GM21381 (cell line): Measurements from ENCODE around the gene GAB4.
"Not testable (repeated sequence)": the region's sequence is repeated elsewhere in the genome, so short reads cannot be mapped to it uniquely, and the experiment has no call there.

Source experiments
- ATAC-seq: cut with Tn5 transposase; IDR thresholded peaks from one replicate; pipeline ENCODE4 v1.9.1; 2021; ENCODE audit warnings: mild to moderate bottlenecking, moderate library complexity; ENCODE audit not compliant: unreplicated experiment

GAB4 gene, protein sequence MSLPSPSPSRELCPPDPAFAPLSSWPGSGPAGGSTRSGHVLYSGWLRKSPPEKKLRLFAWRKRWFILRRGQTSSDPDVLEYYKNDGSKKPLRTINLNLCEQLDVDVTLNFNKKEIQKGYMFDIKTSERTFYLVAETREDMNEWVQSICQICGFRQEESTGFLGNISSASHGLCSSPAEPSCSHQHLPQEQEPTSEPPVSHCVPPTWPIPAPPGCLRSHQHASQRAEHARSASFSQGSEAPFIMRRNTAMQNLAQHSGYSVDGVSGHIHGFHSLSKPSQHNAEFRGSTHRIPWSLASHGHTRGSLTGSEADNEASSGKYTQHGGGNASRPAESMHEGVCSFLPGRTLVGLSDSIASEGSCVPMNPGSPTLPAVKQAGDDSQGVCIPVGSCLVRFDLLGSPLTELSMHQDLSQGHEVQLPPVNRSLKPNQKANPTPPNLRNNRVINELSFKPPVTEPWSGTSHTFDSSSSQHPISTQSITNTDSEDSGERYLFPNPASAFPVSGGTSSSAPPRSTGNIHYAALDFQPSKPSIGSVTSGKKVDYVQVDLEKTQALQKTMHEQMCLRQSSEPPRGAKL

DNA sequence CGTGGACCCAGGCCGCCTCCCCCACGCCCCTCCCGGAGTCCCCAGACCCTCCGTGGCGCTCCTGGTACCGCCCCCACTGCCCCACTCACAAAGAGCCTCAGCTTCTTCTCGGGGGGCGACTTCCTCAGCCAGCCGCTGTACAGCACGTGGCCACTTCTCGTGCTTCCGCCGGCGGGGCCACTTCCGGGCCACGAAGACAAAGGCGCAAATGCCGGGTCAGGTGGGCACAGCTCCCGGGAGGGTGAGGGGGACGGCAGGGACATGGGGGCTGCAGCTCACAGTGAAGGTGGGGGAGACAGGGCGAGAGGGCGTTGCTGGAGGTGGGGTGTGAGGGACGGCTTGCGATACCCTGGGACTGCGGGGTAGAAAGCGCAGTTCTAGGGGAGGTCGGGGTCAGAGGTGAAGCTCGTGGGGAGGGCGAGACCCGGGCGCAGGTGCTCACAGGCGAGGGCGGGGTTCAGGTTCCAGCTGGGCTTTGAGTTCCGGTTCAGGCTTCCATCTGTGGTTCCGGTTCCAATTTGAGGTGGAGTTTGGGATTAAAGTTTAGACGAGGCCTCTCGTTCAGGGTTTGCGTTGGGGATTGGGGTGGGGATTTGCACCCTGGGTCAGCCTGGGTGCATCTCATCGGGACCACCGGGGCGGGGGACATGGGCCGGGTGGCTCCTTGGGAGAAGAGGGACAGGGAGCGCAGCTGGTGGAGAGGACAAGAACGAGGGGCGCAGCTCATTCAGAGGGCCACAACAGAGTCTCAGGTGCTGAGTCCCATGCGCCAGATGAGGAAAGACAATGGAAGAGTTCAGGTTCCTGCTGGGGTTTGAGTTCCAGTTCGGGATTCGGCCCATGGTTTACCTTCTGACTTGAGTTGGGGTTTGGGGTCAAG, at the start of gene GAB4:
Gene GAB4 (minus strand): TSS at position 371 of the 880 bp plus-strand sequence. CDS start 108 bp downstream, at position 263.
- ATAC-seq, result no peak

DNA sequence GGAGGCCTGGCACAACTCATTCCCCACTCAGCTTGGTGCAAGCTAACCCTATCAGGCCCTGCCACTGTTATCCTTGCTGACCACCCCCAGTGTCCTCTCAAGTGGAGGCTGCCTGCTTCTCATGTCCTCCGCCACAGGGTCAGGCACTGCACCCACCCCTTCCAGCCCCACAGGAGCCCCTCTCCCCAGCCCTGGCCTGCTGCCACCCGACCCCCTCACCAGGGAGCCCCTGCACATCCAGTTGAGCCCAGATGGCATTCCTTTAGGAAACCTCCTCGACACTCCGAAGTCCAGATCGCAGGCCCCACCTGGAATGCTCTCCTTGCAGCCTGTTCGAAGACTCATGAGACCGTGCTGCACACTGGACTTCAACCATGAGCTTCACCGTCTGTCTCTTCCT, 48.8 kb upstream of the GAB4 start:
- ATAC-seq, result no peak

DNA sequence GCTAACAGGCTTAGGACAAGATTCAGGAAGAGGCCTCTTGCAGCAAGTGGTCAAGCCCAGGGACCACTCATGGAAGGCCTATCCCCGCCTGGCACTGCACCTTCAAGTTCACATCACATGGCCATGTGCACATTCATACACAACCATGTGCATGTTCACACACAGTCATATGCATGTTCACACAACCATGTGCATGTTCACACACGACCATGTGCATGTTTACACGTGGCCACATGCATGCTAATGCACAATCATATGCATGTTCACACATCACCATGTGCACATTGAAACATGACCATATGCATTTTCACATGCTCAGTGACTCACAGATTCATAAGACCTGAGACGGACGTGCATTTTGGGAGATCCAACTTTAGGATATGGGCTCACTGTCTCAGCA, 48.0 kb upstream of the GAB4 start:
- ATAC-seq, result no peak

DNA sequence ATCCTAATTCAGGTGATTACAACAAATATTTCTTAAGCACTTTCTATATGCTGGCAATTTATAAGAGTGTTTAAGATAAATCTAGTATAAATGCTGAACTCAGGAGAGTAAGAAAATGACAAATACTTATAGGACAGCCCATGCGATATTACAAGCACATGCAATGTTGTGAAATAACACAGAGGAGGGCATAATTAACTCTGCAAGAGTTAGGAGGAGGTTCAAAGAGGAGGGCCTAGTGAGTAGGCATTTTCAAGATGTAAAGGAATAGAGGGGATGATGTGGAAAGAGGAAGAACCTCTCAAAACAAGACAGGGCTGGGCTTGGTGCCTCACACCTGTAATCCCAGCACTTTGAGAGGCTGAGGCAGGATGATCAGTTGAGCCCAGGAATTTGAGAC, 39.6 kb upstream of the GAB4 start:
- no peak for ATAC-seq

DNA sequence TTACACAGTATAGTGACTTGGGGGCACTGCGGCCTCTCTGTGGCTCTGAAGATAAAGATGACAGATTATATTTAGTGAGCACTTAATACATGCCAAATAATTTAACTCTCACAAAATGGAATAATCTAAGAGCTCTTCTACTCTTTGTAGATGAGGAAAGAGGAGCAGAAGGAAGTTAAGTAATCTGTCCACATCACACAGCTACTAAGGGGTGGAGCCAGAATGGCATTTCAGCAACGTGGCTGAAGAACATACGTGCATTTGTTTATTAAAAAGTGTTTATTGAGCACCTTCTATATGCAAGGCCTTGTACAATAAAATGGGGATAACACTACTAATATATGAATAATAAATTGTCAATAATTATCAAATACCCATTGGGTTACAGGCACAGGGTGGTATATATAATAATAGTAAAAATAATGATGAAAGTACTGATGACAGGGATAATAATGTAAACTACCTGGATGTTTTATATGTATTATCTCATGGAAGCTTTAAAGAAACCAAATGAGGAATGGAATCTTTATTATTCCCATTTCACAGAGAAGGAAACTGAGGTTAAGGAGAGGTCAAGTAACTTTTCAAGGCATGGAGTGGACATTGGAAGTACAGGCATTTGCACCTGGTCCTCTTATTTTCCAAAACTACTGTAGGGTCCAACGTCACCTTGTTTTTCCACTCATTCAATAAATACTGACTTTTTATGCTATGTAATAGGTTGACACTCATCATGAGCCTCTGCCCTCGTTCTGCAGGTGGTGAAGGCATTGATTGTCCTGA, 38.7 kb upstream of the GAB4 start:
- ATAC-seq, result no peak

DNA sequence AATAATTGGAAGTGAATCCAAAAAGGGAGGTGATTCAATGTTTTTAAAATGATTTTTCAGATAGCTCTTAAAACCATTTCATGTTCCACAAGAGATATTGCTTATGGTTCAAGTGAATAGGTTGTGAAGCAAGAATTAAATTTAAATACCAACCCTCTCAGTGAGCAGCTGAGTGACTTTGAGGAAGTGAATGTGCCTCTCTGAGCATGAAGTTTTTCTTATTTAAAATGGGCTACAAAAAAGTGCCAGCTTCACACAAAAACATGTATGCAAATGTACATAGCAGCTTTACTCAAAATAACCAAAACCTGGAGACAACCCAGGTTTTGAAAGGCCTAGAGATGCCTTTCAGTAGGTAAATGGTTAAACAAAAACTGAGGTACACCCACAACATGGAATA, 35.5 kb upstream of the GAB4 start:
- no peak for ATAC-seq

DNA sequence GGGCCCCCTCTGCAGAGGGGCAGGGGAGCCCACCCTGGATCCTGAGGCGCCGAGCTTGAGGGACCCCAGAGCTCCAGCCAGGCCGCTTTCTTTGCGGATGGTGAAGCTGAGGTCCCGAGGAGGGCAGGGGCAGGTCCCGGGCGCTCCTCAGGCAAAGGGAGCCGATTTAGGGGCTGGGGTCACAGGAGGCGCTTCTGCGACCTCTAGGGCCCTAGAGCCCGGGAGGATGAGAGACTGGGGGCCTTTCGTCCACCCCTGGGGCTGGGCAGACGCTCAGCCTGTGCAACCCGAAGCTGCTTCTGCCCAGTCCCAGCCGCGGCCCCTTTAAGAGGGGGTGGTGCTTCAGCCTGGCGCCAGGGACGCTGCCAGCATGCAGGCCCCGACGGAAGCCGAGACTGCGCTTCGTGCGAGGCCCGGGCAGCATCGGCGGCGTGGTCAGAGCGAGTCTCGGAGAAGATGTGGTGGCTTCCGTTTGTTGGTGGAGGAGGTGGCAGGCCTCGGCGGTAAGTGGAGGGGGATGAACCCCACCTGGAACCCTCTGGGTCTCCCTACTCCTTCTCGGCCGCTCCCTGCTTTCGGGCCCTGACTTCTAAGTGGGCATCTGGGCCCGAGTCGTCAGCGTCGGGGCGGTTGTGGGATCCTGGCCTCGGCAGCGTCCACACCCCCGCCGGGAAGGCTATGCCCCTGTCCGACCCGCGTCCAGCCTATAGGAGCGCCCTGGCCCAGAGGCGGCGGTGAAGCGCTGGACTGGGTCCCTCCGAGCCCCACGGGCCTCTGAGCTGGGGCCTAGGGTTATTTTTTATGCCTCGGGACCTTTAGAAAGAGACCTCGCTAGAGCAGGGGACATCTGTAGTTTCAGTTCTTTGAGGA, 29.1 kb upstream of the GAB4 start:
- not testable (repeated sequence) for ATAC-seq

DNA sequence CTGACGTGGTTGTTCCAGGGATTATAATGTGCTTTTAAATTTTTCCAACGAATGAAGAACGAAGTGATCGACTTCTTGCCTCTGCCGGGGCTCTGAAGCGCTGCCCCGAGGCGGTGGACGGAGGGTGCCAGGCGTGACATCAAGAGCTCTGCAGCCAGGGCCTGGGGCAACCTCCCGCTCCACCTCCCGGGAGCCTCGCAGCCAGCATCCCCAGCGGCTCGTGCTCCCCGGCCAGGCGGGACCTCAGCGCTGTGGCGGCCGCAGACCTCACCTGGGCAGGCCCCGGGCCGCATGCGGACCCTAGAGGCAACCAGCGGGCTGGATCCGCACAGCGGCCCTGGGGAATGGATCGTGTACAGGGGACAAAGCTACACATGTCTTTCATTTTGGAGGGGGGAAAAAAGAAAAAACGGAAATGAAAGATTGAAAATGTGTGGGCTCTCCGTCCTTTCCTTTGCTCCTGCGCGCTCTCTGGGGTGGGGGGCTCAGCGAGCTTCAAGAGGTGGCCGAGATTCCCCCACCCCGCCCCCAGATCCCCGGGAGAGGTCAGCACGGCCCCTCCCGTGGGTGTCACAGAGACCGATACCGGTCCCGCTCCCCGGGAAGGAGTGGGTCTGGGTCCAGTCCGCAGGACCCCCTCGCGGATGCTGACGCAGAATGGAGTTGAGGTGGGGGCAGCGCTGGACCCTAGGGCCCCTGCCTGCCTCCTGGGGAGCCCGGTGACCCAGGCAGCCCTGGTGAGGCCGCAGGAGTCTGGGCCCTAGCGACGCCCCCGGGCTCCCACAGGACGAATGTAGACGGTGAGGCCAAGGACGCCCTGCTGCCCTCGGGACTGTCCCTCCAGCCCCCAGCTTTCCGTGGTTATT, 28.2 kb upstream of the GAB4 start:
- ATAC-seq, result not testable (repeated sequence)

DNA sequence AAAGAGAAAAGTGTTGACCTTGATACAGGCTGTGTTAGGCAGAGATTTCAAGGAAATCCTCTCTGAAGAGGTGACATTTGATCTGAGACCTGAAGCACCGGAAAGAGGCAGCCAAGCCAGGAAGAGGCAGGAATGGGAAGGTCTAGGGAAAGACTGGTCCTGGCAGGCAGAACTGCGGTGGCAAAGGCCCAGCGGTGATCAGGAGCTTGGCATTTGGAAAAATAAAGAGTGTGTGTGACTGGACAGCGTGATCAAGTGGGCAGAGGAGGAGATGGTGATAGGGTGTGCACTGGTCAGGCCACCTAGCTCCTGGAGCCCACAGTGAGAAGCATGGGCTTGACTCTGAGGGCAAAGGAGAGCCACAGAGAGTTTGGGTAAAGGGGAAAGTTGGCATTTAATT, 27.2 kb upstream of the GAB4 start:
- no peak for ATAC-seq

DNA sequence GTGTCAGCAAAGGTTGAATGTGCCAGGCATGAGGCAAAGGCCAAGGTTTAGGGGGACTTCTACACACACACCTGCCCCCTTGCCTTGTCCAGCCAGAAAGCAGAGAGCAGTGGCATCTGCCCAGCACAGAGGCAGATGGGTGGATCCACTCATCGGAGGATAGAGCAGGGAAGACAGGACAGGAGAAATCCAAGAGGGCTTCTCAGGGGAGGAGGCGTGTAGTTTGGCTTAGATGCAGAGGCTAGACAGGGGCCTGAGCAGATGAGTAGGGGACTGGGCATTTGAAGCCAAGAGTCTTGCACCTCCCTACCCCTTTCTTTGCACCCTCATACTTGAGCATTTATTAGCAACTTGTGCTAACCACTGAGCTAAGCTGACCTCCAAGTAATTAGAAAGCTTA, 26.5 kb upstream of the GAB4 start:
- not testable (repeated sequence) for ATAC-seq

DNA sequence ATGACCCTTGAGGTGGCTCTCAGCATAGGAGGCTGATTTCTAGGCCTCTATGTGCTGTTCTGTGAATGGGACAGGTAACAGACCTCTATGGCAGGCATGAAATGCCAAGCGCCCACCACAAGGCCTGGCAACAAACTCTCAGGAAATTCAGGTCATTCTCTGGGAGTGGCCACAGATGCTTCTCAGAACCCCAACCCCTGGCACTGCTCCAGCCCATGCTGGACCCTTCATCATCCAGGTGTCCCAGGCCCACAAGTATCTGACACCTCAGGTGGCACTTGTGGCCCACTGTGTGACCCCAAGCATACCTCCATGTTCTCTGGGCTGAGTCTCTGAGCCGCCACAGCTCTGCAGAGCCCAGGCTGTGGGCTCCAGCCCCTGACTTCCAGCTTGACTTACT, 24.3 kb upstream of the GAB4 start:
- ATAC-seq, result not testable (repeated sequence)

DNA sequence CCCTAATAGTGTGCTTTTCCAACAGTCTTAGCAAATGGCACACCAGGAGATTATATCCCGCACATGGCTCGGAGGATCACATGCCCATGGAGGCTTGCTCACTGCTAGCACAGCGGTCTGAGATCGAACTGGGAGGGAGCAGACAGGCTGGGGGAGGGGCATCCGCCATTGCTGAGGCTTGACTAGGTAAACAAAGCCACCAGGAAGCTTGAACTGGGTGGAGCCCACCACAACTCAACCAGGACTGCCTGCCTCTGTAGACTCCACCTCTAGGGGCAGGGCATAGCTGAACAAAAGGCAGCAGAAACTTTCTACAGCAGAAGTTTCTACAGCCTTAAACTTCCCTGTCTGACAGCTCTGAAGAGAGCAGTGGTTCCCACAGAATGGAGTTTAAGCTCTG, 16.4 kb upstream of the GAB4 start:
- ATAC-seq, result not testable (repeated sequence)

DNA sequence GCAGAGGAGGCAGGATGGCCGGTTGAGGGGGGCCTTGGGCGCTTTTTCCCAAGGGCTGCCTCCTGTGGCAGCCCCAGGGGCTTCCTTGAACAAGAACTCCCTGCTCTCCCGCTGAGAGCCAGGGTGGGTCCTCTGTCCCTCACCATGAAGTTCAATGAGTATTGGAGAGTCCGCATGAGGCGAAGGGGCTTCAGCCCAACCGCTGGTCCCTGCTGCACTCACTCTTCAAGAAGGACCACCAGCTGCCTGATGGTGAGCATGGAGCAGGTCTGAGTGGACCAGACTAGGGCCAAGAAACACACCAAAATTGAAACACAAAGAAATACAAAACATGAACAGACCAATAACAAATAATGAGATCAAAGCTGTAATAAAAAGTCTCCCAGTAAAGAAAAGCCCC, 7.5 kb upstream of the GAB4 start:
- not testable (repeated sequence) for ATAC-seq

DNA sequence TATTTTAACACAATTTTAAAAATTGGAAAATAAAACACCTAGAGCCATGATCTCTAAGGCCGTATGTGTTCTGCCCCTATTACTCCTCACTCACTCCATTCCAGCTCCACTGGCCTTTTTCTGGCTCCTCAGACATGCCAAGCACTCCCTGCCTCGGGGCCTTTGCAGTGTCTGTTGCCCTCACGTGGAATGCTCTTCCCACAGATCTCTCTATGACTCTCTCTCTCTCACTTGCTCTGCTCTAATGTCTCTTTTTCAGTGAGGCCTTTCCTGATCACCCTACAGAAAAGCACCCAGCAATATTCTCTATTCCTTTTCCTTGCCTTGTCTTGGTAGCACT, 6.0 kb upstream of the GAB4 start:
- ATAC-seq, result not testable (repeated sequence)

DNA sequence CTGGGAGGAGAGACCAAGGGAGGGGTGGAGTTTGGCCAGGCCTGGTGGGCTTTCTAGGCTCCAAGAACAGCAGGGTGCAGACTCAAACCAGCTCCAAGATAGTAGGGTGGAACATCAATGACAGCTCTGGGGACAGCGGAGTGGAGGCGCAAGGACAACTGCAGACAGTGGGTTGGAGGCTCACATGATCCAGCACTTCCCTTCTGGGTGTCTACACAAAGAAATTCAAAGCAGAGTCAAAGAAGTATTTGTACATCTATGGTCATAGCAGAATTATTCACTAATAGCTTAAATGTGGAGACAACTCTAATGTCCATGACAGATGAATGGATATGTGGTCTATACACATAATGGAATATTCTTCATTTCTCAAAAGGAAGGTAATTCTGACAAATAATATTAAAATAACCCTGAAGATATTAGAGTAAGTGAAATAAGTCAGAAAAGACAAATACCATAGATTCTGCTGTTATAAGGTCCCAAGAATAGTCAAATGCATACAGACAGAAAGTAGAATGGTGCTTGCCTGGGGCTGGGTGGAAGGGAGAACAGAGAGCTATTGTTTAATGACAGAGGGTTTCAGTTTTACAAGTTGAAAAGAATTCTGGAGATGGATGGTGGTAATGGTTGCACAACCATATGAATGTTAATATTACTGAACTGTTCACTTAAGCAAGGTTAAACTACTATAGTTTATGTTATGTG, 5.5 kb upstream of the GAB4 start:
- no peak for ATAC-seq

DNA sequence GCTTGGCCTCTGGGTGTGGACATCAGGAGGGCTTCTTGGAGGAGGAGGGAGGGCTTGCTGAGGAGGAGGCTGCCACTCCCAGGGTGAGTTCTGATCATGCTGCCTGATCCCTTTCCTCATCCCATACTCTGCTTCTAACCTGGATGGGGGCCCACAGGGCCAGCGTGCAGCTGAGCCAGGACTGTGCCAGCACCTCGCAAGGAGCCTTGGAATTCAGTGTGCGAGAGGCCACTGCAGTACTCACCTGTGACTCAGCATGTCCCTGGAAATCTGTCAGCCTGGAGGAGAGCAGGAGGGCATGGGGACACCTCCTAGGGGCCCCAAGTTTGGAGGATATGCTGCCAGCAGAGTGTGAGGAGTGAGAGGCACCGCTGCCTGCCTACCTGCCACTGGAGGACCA, 4.2 kb upstream of the GAB4 start:
- no peak for ATAC-seq

DNA sequence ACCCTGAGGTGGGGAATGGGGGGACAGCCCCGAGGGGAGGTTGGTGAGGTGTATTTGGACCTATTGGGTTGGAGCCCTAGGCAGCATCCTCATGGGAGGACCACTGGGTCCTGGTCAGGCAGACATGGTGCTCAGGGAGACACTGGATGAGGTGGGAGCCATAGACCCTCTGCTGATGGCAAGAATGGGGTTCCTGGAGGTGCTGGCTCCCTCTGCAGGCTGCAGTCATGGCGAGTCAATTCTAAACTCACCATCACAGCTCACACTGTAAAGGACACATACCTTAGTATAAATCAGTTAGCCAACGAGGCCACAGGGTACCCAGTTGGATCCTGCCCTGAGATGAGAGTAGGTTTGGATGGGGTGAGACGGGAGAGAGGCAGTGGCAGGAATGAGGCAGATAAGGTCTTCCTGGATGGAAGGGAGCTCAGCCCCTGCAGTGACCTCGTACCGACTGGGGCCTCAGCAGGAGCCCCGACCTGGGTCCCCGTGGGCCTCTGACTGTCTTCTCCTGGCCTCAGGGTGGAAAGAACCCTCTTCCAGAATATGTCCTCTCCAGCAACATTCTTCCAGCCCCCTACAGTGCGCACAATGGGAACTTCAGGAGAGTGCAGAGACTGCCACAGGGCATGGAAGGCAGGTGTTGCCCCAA, 1.7 kb upstream of the GAB4 start:
- ATAC-seq, result no peak

DNA sequence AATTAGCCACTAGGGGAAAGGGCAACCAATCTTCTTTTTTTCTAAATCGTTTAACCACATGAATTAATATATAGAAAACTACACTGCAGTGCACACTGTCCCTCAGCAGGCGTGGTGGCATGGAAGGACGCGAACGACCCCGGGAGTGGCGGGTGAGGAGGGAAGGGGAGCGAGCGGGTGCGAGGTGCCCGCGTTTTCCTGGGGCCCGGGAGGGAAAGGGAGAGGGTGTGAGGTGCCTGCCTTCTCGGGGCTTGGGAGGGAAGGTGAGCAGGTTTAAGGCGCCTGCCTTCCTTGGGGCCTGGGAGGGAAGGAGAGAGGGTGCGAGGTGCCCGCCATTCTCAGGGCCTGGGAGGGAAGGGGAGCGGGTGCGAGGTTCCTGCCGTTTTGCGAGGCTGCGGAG, 765 bp downstream of the GAB4 start:
- no peak for ATAC-seq
